GM06990 (cell line): ENCODE results near the gene DACH1.

Experiments
- DNase-seq: peaks from one replicate; pipeline ENCODE4 v3.0.0-alpha.2; 2011; ENCODE audit not compliant: insufficient read length; ENCODE audit errors: extremely low read depth
- H3K27me3 ChIP-seq: replicated peaks from 2 replicates; pipeline ENCODE4 v1.6.0; 2011; ENCODE audit warnings: low read length; ENCODE audit not compliant: control insufficient read depth, insufficient read depth
- H3K36me3 ChIP-seq: 2 replicates; pipeline ENCODE4 v1.5.1; 2011; ENCODE audit warnings: low read length; ENCODE audit not compliant: control insufficient read depth, insufficient read depth
- H3K4me3 ChIP-seq: replicated peaks from 2 replicates; pipeline ENCODE4 v1.5.1; 2011; ENCODE audit warnings: low read depth, mild to moderate bottlenecking, control low read depth, low read length
- TF ChIP-seq, protein P1 (sequence below): IDR thresholded peaks from 2 replicates; pipeline ENCODE4 v1.5.1; 2011; ENCODE audit warnings: low read length, control low read depth, mild to moderate bottlenecking, inconsistent platforms; ENCODE audit not compliant: insufficient read depth, poor library complexity, severe bottlenecking

The DACH1 gene

GRCh38 chr13:71886880-71887279 lies 19.9 kb upstream of the DACH1 start:
- Histone ChIP-seq H3K27me3 (no peaks in the 10 kb centered on the region), H3K4me3 (no peak overlapping the region), H3K36me3 (no peaks in the 10 kb centered on the region)
- DNase-seq, result no peak
- TF ChIP-seq, protein P1, sequence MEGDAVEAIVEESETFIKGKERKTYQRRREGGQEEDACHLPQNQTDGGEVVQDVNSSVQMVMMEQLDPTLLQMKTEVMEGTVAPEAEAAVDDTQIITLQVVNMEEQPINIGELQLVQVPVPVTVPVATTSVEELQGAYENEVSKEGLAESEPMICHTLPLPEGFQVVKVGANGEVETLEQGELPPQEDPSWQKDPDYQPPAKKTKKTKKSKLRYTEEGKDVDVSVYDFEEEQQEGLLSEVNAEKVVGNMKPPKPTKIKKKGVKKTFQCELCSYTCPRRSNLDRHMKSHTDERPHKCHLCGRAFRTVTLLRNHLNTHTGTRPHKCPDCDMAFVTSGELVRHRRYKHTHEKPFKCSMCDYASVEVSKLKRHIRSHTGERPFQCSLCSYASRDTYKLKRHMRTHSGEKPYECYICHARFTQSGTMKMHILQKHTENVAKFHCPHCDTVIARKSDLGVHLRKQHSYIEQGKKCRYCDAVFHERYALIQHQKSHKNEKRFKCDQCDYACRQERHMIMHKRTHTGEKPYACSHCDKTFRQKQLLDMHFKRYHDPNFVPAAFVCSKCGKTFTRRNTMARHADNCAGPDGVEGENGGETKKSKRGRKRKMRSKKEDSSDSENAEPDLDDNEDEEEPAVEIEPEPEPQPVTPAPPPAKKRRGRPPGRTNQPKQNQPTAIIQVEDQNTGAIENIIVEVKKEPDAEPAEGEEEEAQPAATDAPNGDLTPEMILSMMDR, result no peak

GRCh38 chr13:71882120-71882519 lies 15.1 kb upstream of the DACH1 start:
- no peaks in the 10 kb centered on the region for H3K36me3 ChIP-seq
- no peaks in the 10 kb centered on the region for H3K27me3 ChIP-seq
- TF ChIP-seq, protein P1, result no peak
- no peak overlapping the region for H3K4me3 ChIP-seq
- DNase-seq, result no peak

DNA sequence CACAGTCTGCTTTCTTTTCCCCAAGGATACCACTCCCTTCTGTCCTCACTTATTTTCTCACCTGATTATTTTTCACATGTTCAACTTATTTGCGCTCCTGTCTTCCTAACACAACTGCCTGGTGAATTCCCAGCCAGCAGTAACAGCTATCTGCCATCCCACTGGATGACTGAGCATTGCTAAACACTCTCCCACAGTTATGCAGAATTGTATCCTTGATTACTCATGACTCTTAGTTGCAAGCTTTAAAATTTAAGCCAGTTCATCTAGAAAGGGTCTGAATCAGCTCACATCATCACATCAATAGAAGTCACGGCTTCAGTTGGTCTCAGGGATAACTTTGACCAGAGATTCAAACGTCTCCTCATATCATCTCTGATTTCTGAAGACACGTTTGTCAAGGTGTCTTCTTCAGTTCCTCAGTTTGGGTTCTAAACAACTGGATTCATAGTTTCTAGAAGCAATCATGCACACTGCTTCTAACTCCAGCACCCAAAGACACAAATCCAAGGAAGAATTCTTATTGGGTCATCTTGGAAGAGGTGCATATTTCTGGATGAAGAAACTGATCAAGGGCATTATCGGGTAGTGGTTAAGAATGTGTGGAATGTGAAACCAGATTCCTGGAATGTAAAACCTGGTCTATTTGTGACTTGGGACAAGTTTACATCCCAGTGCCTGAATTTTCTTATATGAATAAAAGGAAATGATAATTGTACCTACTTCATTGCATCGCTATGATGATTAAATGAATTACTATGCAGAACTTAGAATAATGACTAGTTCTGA lies 13.9 kb upstream of the DACH1 start:
- Histone ChIP-seq H3K27me3 (no peaks in the 10 kb centered on the region), H3K4me3 (no peak overlapping the region), H3K36me3 (no peaks in the 10 kb centered on the region)
- TF ChIP-seq, protein P1, result no peak
- no peak for DNase-seq

- Histone ChIP-seq H3K4me3 (no peak overlapping the region), H3K27me3 (no peaks in the 10 kb centered on the region), H3K36me3 (no peaks in the 10 kb centered on the region)
- no peak for DNase-seq
- TF ChIP-seq, protein P1, result no peak
Observed at GRCh38 chr13:71879808-71880344, 12.9 kb upstream of the DACH1 start.

- Histone ChIP-seq H3K27me3 (no peaks in the 10 kb centered on the region), H3K36me3 (no peaks in the 10 kb centered on the region), H3K4me3 (no peak overlapping the region)
- DNase-seq, result no peak
- TF ChIP-seq, protein P1, result peak; percentile 70
Observed at GRCh38 chr13:71879129-71879535, 12.1 kb upstream of the DACH1 start.
